AG04449 (cell line): Measurements from ENCODE around the gene CPVL.

ENCODE experiments used
- CTCF ChIA-PET: fragments of 350-600 bp; formaldehyde crosslinking; extraction: SDS; loops from one replicate; lab custom pipeline; 2021; ENCODE audit warnings: antibody characterized with exemption; lab: Yijun Ruan, JAX
- POLR2A ChIA-PET: fragments of 400-600, 350-600 bp; formaldehyde crosslinking; extraction: SDS; loops from one replicate; lab custom pipeline; 2020; ENCODE audit warnings: antibody characterized with exemption, inconsistent platforms; lab: Yijun Ruan, JAX
- DNase-seq: peaks from one replicate; pipeline ENCODE4 v3.0.0-alpha.2; 2010; ENCODE audit warnings: low read depth, low spot score
- H3K4me3 ChIP-seq: 2 replicates; pipeline ENCODE4 v1.5.1; 2011; ENCODE audit warnings: low read depth, mild to moderate bottlenecking, control low read depth, low read length
- TF ChIP-seq, protein P1 (sequence below): IDR thresholded peaks from one replicate; pipeline ENCODE4 v1.5.1; 2011; ENCODE audit warnings: mild to moderate bottlenecking, moderate library complexity, low read length, control low read depth, inconsistent platforms; ENCODE audit not compliant: insufficient read depth; ENCODE audit errors: missing control alignments

Gene CPVL

DNA sequence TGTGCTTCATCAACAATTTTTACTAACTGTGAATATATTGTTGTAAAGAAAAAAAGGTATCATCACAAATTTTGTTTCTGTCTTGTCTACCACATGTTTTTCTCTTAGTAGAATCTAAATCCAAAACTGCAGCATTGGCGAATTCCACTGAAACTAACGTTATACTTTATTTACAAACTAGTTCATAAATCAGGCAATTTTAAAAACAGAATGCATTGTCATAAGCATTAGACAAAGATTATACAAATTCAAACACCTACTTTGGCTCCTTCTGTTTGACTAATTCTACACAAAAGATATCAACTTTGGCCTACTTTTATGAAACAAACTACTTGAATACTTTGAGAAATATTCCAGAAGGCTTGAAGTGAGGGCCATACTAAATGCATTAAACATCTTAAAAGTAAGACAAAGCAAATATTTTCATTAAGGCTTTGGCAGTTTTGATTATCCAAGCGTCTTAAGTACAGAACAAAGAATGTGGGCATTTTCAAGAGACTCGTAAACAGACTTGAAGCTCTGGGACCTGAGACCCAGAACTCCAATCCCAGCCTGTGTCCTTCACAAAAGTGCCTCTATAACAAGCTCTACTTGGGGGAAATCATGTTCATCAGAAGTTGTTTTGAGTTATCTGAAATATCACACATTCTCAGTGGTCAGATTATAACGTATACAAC, 81.0 kb downstream of the CPVL start:
- CTCF ChIA-PET = no interaction called here
- no peak for DNase-seq
- TF ChIP-seq, protein P1, sequence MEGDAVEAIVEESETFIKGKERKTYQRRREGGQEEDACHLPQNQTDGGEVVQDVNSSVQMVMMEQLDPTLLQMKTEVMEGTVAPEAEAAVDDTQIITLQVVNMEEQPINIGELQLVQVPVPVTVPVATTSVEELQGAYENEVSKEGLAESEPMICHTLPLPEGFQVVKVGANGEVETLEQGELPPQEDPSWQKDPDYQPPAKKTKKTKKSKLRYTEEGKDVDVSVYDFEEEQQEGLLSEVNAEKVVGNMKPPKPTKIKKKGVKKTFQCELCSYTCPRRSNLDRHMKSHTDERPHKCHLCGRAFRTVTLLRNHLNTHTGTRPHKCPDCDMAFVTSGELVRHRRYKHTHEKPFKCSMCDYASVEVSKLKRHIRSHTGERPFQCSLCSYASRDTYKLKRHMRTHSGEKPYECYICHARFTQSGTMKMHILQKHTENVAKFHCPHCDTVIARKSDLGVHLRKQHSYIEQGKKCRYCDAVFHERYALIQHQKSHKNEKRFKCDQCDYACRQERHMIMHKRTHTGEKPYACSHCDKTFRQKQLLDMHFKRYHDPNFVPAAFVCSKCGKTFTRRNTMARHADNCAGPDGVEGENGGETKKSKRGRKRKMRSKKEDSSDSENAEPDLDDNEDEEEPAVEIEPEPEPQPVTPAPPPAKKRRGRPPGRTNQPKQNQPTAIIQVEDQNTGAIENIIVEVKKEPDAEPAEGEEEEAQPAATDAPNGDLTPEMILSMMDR = no peak
- H3K4me3 ChIP-seq = no peak overlapping the region
- POLR2A ChIA-PET = no interaction called here

- no peak overlapping the region for H3K4me3 ChIP-seq
- no peak for DNase-seq
- POLR2A ChIA-PET = no interaction called here
- CTCF ChIA-PET = interaction anchor here (0.9 to 1.1 kb wide), 2 partner anchors 9 to 15 kb away, joined by 3 read pairs; no protein-coding TSS in a partner anchor
- TF ChIP-seq, protein P1 = no peak
These were observed 82.5 kb downstream of the CPVL start for GRCh38 chr7:29063872-29064271.

GRCh38 chr7:29063236-29063635, 83.1 kb downstream of the CPVL start:
- POLR2A ChIA-PET = no interaction called here
- TF ChIP-seq, protein P1 = no peak
- CTCF ChIA-PET = interaction anchor here (0.9 to 1.1 kb wide), 2 partner anchors 9 to 16 kb away, joined by 3 read pairs; no protein-coding TSS in a partner anchor
- H3K4me3 ChIP-seq = no peak overlapping the region
- no peak for DNase-seq

DNA sequence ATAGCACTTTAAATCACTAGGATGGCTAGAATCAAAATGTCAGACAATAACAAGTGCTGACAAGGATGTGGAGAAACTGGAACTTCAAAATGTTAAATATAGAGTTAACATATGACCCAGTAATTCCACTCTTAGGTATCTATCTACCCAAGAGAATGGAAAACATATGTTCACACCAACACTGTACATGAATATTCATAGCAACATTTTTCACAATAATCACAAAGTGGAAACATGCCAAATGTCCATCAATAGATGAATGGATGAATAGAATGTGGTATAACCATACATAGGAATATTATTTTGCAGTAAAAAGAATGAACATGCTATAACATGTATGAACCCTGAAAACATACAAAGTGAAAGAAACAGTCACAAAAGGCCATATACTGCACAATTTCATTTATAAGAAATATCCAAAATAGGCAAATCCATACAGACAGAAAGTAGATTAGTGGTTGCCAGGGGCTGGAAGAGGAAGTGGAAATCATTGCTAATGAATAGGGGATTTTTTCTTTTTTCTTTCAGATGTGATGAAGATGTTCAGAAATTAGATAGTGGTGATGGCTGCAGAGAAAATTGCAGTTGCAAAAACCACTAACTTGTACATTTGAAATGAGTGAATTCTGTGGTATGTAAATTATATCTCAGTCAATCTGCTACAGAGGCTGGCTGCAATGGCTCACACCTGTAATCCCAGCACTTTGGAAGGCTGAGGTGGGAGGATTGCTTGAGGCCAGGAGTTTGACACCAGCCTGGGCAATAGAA, 93.0 kb downstream of the CPVL start:
- ChIA-PET POLR2A (no interaction called here), CTCF (interaction anchor here (1.3 kb wide), 1 partner anchor 13 kb away, joined by 3 read pairs; no protein-coding TSS in a partner anchor)
- no peak overlapping the region for H3K4me3 ChIP-seq
- TF ChIP-seq, protein P1 = no peak
- no peak for DNase-seq

- POLR2A ChIA-PET = no interaction called here
- TF ChIP-seq, protein P1 = no peak
These were observed 99.4 kb downstream of the CPVL start for GRCh38 chr7:29046978-29047377.

More at GRCh38 chr7:29046978-29047377, 99.4 kb downstream of the CPVL start:
- no peak for DNase-seq
- no peak overlapping the region for H3K4me3 ChIP-seq
- CTCF ChIA-PET = interaction anchor here (1.0 kb wide), 1 partner anchor 121 kb away, joined by 3 read pairs; no protein-coding TSS in a partner anchor
